Endothelial cell (in vitro differentiated cells): ENCODE results near the gene GIPC3. TPM values are rescaled to one million over a fixed set of nuclear protein-coding genes. Genes with fewer than 3 reads are reported as not detected.

Experiments used
- DNase-seq: peaks from one replicate; pipeline ENCODE4 v3.0.0; 2021; ENCODE audit warnings: low spot score
- H3K27ac Mint-ChIP-seq: one replicate; pipeline ENCODE4 v1.8.0; 2021; ENCODE audit warnings: mixed read lengths, inconsistent platforms; ENCODE audit not compliant: unreplicated experiment
- H3K27me3 Mint-ChIP-seq: one replicate; pipeline ENCODE4 v1.8.0; 2021; ENCODE audit warnings: mild to moderate bottlenecking, moderate library complexity, mixed read lengths, inconsistent platforms; ENCODE audit not compliant: unreplicated experiment
- H3K36me3 Mint-ChIP-seq: one replicate; pipeline ENCODE4 v1.8.0; 2021; ENCODE audit warnings: mild to moderate bottlenecking, low read depth, mixed read lengths, inconsistent platforms; ENCODE audit not compliant: unreplicated experiment
- H3K4me1 Mint-ChIP-seq: one replicate; pipeline ENCODE4 v1.8.0; 2021; ENCODE audit warnings: mild to moderate bottlenecking, mixed read lengths, inconsistent platforms; ENCODE audit not compliant: unreplicated experiment
- H3K4me3 Mint-ChIP-seq: one replicate; pipeline ENCODE4 v1.8.0; 2021; ENCODE audit warnings: mild to moderate bottlenecking, mixed read lengths, inconsistent platforms; ENCODE audit not compliant: unreplicated experiment
- H3K9me3 Mint-ChIP-seq: one replicate; pipeline ENCODE4 v1.8.0; 2021; ENCODE audit warnings: mixed read lengths, inconsistent platforms; ENCODE audit not compliant: unreplicated experiment
- total RNA-seq: library from RNA; stranded (reverse); fragmentation: NEBNext Ultra II Directional; extraction: Animal tissue kit (Norgen Biotek cat#: 25700); gene quantifications from one replicate; pipeline ENCODE4 v1.2.1, GENCODE V29; 2021; ENCODE audit not compliant: unreplicated experiment
- TF ChIP-seq, protein P1 (sequence below): fragments of 200-600 bp; sonication (generic); IDR thresholded peaks from one replicate; pipeline ENCODE4 v1.5.0; 2021; ENCODE audit warnings: antibody characterized with exemption; ENCODE audit not compliant: unreplicated experiment

The GIPC3 gene
- total RNA-seq, 1 donor from 2014 or later: 11.0 TPM

DNA sequence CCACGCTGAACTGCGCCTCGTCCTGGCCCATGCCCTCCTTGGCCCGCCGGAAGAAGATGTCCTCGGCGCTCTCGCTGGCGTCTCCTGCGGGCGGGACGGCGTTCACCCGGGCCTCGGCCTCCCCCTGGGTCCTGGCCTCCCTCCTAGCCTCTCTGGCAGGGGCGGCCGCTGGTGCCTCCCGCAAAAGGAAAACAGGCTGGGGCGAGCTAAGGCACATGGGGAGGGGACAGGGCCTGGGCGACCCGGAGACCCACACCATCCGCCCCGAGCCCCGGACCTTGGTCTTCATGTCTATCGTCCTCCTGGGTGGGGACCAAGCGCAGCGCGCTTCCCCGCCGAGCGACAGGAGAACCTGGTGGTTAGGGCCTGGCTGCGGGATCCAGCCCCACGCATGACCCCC is 27.1 kb downstream of the GIPC3 start:
- TF ChIP-seq, protein P1, sequence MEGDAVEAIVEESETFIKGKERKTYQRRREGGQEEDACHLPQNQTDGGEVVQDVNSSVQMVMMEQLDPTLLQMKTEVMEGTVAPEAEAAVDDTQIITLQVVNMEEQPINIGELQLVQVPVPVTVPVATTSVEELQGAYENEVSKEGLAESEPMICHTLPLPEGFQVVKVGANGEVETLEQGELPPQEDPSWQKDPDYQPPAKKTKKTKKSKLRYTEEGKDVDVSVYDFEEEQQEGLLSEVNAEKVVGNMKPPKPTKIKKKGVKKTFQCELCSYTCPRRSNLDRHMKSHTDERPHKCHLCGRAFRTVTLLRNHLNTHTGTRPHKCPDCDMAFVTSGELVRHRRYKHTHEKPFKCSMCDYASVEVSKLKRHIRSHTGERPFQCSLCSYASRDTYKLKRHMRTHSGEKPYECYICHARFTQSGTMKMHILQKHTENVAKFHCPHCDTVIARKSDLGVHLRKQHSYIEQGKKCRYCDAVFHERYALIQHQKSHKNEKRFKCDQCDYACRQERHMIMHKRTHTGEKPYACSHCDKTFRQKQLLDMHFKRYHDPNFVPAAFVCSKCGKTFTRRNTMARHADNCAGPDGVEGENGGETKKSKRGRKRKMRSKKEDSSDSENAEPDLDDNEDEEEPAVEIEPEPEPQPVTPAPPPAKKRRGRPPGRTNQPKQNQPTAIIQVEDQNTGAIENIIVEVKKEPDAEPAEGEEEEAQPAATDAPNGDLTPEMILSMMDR: no peak
- H3K36me3 Mint-ChIP-seq: peaks cover 5% of the 10 kb centered on the region

DNA sequence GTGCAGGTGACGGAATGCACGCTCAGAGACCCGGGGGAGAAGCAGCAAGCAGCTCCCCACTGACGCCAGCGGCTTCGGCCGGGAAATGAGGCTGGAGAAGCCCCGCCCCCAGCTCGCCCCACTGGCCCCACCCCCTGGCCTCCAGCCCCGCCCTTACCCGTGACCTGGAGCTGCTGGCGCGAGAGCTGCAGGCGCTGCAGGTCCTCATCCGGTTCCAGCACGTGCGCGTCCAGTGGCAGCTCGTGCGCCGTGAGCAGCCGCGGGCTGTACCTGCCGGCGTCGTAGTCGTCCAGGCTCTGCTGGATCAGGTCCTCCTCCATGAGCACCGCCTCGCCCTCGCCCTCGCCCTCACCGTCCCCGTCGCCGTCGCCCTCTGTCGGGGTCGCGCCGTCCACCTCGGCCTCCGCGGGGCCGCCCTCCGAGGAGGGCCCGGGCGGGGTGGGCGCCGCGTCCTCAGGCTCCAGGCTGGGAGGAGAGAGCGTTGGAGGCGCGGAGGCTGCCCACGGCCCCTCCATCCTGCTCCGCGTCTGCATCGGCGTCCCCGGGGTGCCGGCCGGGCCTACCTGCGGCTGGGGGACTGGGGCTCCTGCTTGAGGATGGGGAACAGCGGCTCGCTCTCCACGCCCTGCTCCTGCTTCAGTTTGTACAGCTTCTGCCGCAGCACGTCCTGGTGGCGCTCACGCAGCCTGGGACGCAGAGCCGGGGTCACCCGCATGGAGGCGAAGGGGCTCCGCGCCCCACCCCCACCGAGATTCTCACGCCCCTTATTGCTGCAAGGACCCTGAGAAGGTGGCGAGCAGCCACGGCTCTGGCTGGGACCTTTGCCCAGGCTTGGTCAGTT is 27.8 kb downstream of the GIPC3 start:
- H3K4me3 Mint-ChIP-seq: no peak overlapping the region
- no peaks in the 10 kb centered on the region for H3K9me3 Mint-ChIP-seq
- TF ChIP-seq, protein P1: no peak
- DNase-seq: no peak
- peaks cover 5% of the 10 kb centered on the region for H3K36me3 Mint-ChIP-seq
- peaks cover 5% of the 10 kb centered on the region for H3K4me1 Mint-ChIP-seq
- H3K27ac Mint-ChIP-seq: no peak overlapping the region
- peaks cover 7% of the 10 kb centered on the region for H3K27me3 Mint-ChIP-seq

More for the DNA sequence above, 27.1 kb downstream of the GIPC3 start:
- Mint-ChIP-seq H3K9me3 (no peaks in the 10 kb centered on the region), H3K4me1 (peaks cover 11% of the 10 kb centered on the region), H3K27me3 (peaks cover 9% of the 10 kb centered on the region), H3K4me3 (no peak overlapping the region), H3K27ac (no peak overlapping the region)
- DNase-seq: no peak

GRCh38 chr19:3613818-3614661 is 28.8 kb downstream of the GIPC3 start:
- DNase-seq: no peak
- TF ChIP-seq, protein P1: no peak
- Mint-ChIP-seq H3K4me3 (no peak overlapping the region), H3K27me3 (peaks cover 7% of the 10 kb centered on the region), H3K27ac (no peak overlapping the region), H3K36me3 (peaks cover 5% of the 10 kb centered on the region), H3K9me3 (no peaks in the 10 kb centered on the region), H3K4me1 (peaks cover 3% of the 10 kb centered on the region)

GRCh38 chr19:3614858-3615505 is 29.7 kb downstream of the GIPC3 start:
- H3K27me3 Mint-ChIP-seq: peaks cover 7% of the 10 kb centered on the region
- DNase-seq: no peak
- H3K9me3 Mint-ChIP-seq: no peaks in the 10 kb centered on the region
- TF ChIP-seq, protein P1: no peak
- H3K4me3 Mint-ChIP-seq: no peak overlapping the region
- H3K27ac Mint-ChIP-seq: no peak overlapping the region
- H3K36me3 Mint-ChIP-seq: peaks cover 5% of the 10 kb centered on the region
- H3K4me1 Mint-ChIP-seq: no peaks in the 10 kb centered on the region
